HepG2 (cell line): ENCODE data around the gene SPIN1. TPM values are rescaled to one million over a fixed set of nuclear protein-coding genes. Genes with fewer than 3 reads are reported as not detected.

Experiments used
- AKAP8 ChIP-seq: sonication (generic); formaldehyde crosslinking; IDR thresholded peaks from 2 replicates; pipeline ENCODE4 v1.5.1; 2020; ENCODE audit warnings: mild to moderate bottlenecking, missing genetic modification reagents
- ATF1 ChIP-seq: IDR thresholded peaks from 2 replicates; pipeline ENCODE4 v1.6.1; 2016; ENCODE audit warnings: mild to moderate bottlenecking, control low read depth
- CCDC6 ChIP-seq: sonication (generic); formaldehyde crosslinking; IDR thresholded peaks from 2 replicates; pipeline ENCODE4 v1.8.1; 2022; ENCODE audit warnings: mild to moderate bottlenecking, missing genetic modification reagents, moderate library complexity
- ERF ChIP-seq: IDR thresholded peaks from 2 replicates; pipeline ENCODE4 v1.6.1; 2018; ENCODE audit warnings: missing biosample characterization, missing genetic modification reagents
- GZF1 ChIP-seq: sonication (generic); formaldehyde crosslinking; IDR thresholded peaks from 2 replicates; pipeline ENCODE4 v1.5.1; 2020; ENCODE audit warnings: mild to moderate bottlenecking, missing genetic modification reagents
- KLF12 ChIP-seq: sonication (generic); formaldehyde crosslinking; IDR thresholded peaks from 2 replicates; pipeline ENCODE4 v1.4.0; 2020; ENCODE audit warnings: missing genetic modification reagents, borderline replicate concordance
- KLF15 ChIP-seq: sonication (generic); formaldehyde crosslinking; IDR thresholded peaks from 2 replicates; pipeline ENCODE4 v1.8.1; 2023; ENCODE audit warnings: borderline replicate concordance, mild to moderate bottlenecking, inconsistent platforms, missing genetic modification reagents, mixed read lengths
- KMT2A ChIP-seq: sonication (generic); formaldehyde crosslinking; IDR thresholded peaks from 2 replicates; pipeline ENCODE4 v1.4.0; 2020; ENCODE audit warnings: missing genetic modification reagents
- MAZ ChIP-seq, 2 experiments: sonication (generic) in 1 of 2; formaldehyde crosslinking in 1 of 2; IDR thresholded peaks; 2 replicates each; pipeline versions ENCODE4 v1.5.0 to v1.6.1; 2012 to 2020; ENCODE audit warnings: low read depth in 2 of 2, mild to moderate bottlenecking in 2 of 2, borderline replicate concordance in 1 of 2, improper control_type of control experiment in 1 of 2, low read length in 1 of 2, missing genetic modification reagents in 1 of 2, moderate library complexity in 1 of 2
- RNF2 ChIP-seq: fragments of 450-650 bp; conservative IDR thresholded peaks from 2 replicates; pipeline ENCODE4 v1.6.1; 2016; ENCODE audit warnings: low read depth
- RXRA ChIP-seq: sonication (generic); formaldehyde crosslinking; IDR thresholded peaks from 2 replicates; pipeline ENCODE4 v1.5.1; 2020; ENCODE audit warnings: missing genetic modification reagents
- SOX6 ChIP-seq, 2 experiments: fragments of 450-650 bp in 1 of 2; sonication (generic) in 1 of 2; formaldehyde crosslinking in 1 of 2; IDR thresholded peaks; 2 replicates each; pipeline versions ENCODE4 v1.4.0 to v1.6.1; 2017 to 2020; ENCODE audit warnings: antibody characterized with exemption in 1 of 2, mild to moderate bottlenecking in 1 of 2, missing genetic modification reagents in 1 of 2
- SPEN ChIP-seq: sonication (generic); formaldehyde crosslinking; IDR thresholded peaks from 2 replicates; pipeline ENCODE4 v1.5.1; 2020; ENCODE audit warnings: low read depth, mild to moderate bottlenecking, missing genetic modification reagents
- ZBTB21 ChIP-seq: sonication (generic); formaldehyde crosslinking; IDR thresholded peaks from 2 replicates; pipeline ENCODE4 v1.4.0; 2020; ENCODE audit warnings: missing genetic modification reagents
- ZFP41 ChIP-seq: sonication (generic); formaldehyde crosslinking; IDR thresholded peaks from 2 replicates; pipeline ENCODE4 v1.4.0; 2020; ENCODE audit warnings: mild to moderate bottlenecking, missing genetic modification reagents, borderline replicate concordance
- ZNF30 ChIP-seq: sonication (generic); formaldehyde crosslinking; IDR thresholded peaks from 2 replicates; pipeline ENCODE4 v1.5.0; 2020; ENCODE audit warnings: mild to moderate bottlenecking, missing genetic modification reagents
- ZNF543 ChIP-seq: sonication (generic); formaldehyde crosslinking; IDR thresholded peaks from 2 replicates; pipeline ENCODE4 v1.4.0; 2020; ENCODE audit warnings: mild to moderate bottlenecking, missing genetic modification reagents
- ZNF703 ChIP-seq: sonication (generic); formaldehyde crosslinking; IDR thresholded peaks from 2 replicates; pipeline ENCODE4 v1.5.1; 2020; ENCODE audit warnings: missing genetic modification reagents, mild to moderate bottlenecking, moderate library complexity, borderline replicate concordance
- ZSCAN9 ChIP-seq: IDR thresholded peaks from 2 replicates; pipeline ENCODE4 v1.6.1; 2016; ENCODE audit warnings: borderline replicate concordance
- polyA plus RNA-seq, 8 experiments: library from polyadenylated mRNA; depleted of rRNA in 3 of 8; stranded (reverse) in 7 of 8; unstranded in 1 of 8; fragments of >200 nt; fragmentation: Illumina TruSeq in 4 of 8; extraction: Trizol in 4 of 8; gene quantifications; 2 replicates each; pipeline versions ENCODE4 v1.2.1 to v1.2.3, GENCODE V29; 2011 to 2016; ENCODE audit warnings: low read depth in 4 of 8, missing spikeins in 1 of 8, mixed read lengths in 1 of 8; ENCODE audit not compliant: insufficient read depth in 1 of 8
- total RNA-seq, 5 experiments: library from RNA; depleted of rRNA; stranded (reverse); fragments of >200 nt; fragmentation: Illumina TruSeq; extraction: Trizol; gene quantifications; 2 replicates each; pipeline ENCODE4 v1.2.3, GENCODE V29; 2016; ENCODE audit warnings: low read depth in 1 of 5
- TF ChIP-seq, protein P1 (sequence below): sonication (generic); formaldehyde crosslinking; IDR thresholded peaks from 2 replicates; pipeline ENCODE4 v1.9.0; 2021; ENCODE audit warnings: missing genetic modification reagents, mild to moderate bottlenecking, borderline replicate concordance
- TF ChIP-seq, protein P2 (sequence below): IDR thresholded peaks from 2 replicates; pipeline ENCODE4 v1.6.1; 2018; ENCODE audit warnings: missing genetic modification reagents, mild to moderate bottlenecking, missing compliant biosample characterization
- TF ChIP-seq, protein P3 (sequence below): sonication (generic); formaldehyde crosslinking; IDR thresholded peaks from 2 replicates; pipeline ENCODE4 v1.8.0; 2022; ENCODE audit warnings: mild to moderate bottlenecking, missing genetic modification reagents; ENCODE audit not compliant: insufficient replicate concordance
- TF ChIP-seq, protein P4 (sequence below): sonication (generic); formaldehyde crosslinking; IDR thresholded peaks from 2 replicates; pipeline ENCODE4; 2020; ENCODE audit warnings: missing genetic modification reagents, mild to moderate bottlenecking, borderline replicate concordance

Gene SPIN1
- total and polyA plus RNA-seq, 2 of the 13 experiments (the other 11 are each of a cell fraction or from before 2014, with no cell fraction given): 20.0 to 24.3 TPM

DNA sequence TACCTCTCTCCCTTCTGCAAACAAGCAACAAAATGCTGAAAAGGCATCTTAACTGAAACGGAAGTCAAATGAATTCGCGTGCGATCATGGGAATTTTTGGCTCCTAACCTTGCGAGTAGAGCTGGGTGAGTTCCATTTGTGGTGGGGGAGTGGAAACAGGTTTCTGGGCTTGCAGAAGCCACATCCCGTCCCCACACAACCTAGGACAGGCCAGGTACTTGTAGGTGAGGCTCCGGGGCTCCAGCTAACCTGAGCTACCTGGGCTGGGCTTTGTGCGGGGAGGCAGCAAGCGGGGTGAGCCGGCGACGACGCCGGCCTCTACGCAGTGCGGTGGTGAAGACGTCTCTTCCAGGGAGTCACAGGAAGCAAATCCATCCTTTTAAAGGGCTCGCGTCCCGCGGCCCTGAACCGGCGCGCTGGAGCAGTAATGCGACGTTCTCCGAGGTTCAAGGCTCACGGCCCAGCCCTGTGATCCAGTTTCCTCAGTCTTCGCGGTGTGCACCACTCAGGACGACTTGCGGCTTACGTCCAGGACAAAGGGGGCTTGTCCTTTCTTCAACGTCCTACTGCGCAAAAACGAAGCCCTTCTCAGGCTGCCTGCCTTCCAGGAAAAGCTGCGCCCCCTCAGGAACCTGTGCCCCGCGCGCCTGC, 567 bp upstream of the SPIN1 start (continued):
- TF ChIP-seq RXRA (CRISPR knock-in tag): no peak; the same call in 1 of the 2 replicates
- 0 out of 2 replicates have a peak, but pooled peaks have one; percentile 44 for TF ChIP-seq ZNF543 (CRISPR knock-in tag)
- TF ChIP-seq, protein P1, sequence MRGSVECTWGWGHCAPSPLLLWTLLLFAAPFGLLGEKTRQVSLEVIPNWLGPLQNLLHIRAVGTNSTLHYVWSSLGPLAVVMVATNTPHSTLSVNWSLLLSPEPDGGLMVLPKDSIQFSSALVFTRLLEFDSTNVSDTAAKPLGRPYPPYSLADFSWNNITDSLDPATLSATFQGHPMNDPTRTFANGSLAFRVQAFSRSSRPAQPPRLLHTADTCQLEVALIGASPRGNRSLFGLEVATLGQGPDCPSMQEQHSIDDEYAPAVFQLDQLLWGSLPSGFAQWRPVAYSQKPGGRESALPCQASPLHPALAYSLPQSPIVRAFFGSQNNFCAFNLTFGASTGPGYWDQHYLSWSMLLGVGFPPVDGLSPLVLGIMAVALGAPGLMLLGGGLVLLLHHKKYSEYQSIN (CRISPR knock-in tag): no peak
- TF ChIP-seq MAZ (IDR thresholded peaks at IDR 0.05; ENCODE audit: borderline replicate concordance, low read depth, low read length): no peak
- 0 out of 2 replicates have a peak, but pooled peaks have one; percentile 28 for TF ChIP-seq MAZ (CRISPR knock-in tag; IDR thresholded peaks at IDR 0.05; ENCODE audit: low read depth)
- TF ChIP-seq ZNF703 (CRISPR knock-in tag): no peak
- TF ChIP-seq AKAP8 (CRISPR knock-in tag): no peak
- no peak for TF ChIP-seq ATF1 (CRISPR knock-in tag)
- TF ChIP-seq CCDC6 (CRISPR knock-in tag): peak; percentile 36; the same call in 1 of the 2 replicates
- TF ChIP-seq, protein P2, sequence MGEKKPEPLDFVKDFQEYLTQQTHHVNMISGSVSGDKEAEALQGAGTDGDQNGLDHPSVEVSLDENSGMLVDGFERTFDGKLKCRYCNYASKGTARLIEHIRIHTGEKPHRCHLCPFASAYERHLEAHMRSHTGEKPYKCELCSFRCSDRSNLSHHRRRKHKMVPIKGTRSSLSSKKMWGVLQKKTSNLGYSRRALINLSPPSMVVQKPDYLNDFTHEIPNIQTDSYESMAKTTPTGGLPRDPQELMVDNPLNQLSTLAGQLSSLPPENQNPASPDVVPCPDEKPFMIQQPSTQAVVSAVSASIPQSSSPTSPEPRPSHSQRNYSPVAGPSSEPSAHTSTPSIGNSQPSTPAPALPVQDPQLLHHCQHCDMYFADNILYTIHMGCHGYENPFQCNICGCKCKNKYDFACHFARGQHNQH: no peak
- TF ChIP-seq ZNF30 (CRISPR knock-in tag): no peak
- TF ChIP-seq, protein P3, sequence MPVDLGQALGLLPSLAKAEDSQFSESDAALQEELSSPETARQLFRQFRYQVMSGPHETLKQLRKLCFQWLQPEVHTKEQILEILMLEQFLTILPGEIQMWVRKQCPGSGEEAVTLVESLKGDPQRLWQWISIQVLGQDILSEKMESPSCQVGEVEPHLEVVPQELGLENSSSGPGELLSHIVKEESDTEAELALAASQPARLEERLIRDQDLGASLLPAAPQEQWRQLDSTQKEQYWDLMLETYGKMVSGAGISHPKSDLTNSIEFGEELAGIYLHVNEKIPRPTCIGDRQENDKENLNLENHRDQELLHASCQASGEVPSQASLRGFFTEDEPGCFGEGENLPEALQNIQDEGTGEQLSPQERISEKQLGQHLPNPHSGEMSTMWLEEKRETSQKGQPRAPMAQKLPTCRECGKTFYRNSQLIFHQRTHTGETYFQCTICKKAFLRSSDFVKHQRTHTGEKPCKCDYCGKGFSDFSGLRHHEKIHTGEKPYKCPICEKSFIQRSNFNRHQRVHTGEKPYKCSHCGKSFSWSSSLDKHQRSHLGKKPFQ: no peak
- 0 out of 2 replicates have a peak, but pooled peaks have one; percentile 13 for TF ChIP-seq ERF (CRISPR knock-in tag)
- TF ChIP-seq RNF2: no peak
- no peak for TF ChIP-seq ZFP41
- TF ChIP-seq, protein P4, sequence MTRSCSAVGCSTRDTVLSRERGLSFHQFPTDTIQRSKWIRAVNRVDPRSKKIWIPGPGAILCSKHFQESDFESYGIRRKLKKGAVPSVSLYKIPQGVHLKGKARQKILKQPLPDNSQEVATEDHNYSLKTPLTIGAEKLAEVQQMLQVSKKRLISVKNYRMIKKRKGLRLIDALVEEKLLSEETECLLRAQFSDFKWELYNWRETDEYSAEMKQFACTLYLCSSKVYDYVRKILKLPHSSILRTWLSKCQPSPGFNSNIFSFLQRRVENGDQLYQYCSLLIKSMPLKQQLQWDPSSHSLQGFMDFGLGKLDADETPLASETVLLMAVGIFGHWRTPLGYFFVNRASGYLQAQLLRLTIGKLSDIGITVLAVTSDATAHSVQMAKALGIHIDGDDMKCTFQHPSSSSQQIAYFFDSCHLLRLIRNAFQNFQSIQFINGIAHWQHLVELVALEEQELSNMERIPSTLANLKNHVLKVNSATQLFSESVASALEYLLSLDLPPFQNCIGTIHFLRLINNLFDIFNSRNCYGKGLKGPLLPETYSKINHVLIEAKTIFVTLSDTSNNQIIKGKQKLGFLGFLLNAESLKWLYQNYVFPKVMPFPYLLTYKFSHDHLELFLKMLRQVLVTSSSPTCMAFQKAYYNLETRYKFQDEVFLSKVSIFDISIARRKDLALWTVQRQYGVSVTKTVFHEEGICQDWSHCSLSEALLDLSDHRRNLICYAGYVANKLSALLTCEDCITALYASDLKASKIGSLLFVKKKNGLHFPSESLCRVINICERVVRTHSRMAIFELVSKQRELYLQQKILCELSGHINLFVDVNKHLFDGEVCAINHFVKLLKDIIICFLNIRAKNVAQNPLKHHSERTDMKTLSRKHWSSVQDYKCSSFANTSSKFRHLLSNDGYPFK (CRISPR knock-in tag): no peak
- TF ChIP-seq SPEN (CRISPR knock-in tag): no peak
- TF ChIP-seq KMT2A (CRISPR knock-in tag): 0 out of 2 replicates have a peak, but pooled peaks have one; percentile 29
- TF ChIP-seq KLF15 (CRISPR knock-in tag): no peak
- no peak for TF ChIP-seq SOX6 (IDR thresholded peaks at IDR 0.05)
- TF ChIP-seq SOX6 (CRISPR knock-in tag; IDR thresholded peaks at IDR 0.05): no peak; the same call in 1 of the 2 replicates
- no peak for TF ChIP-seq ZBTB21
- TF ChIP-seq ZSCAN9: no peak
- no peak for TF ChIP-seq KLF12 (CRISPR knock-in tag)
- no peak for TF ChIP-seq GZF1 (CRISPR knock-in tag)
